GM18520 (cell line): ENCODE results near the gene CLK4.
A peak's percentile ranks its signal among the peaks of the same experiment; 100 is the strongest.

Source experiments
- ATAC-seq: cut with Tn5 transposase; IDR thresholded peaks from one replicate; pipeline ENCODE4 v1.9.1; 2021; ENCODE audit not compliant: unreplicated experiment

CLK4 gene

GRCh38 chr5:178637356-178638074, 10.7 kb upstream of the CLK4 start:
- ATAC-seq, result no peak

- ATAC-seq, result no peak
These were observed 5.4 kb upstream of the CLK4 start for GRCh38 chr5:178632285-178632684.

GRCh38 chr5:178630951-178631350, 4.1 kb upstream of the CLK4 start:
- ATAC-seq, result no peak

GRCh38 chr5:178630475-178630930, 3.7 kb upstream of the CLK4 start:
- ATAC-seq, result no peak

GRCh38 chr5:178627259-178627598, 379 bp upstream of the CLK4 start:
- ATAC-seq, result no peak

- peak; percentile 1 for ATAC-seq
These were observed 969 bp downstream of the CLK4 start for GRCh38 chr5:178625679-178626483.

GRCh38 chr5:178624631-178625546, 2.0 kb downstream of the CLK4 start:
- ATAC-seq, result no peak

- ATAC-seq, result no peak
These were observed 4.1 kb downstream of the CLK4 start for GRCh38 chr5:178622679-178623247.

- no peak for ATAC-seq
These were observed 7.5 kb downstream of the CLK4 start for GRCh38 chr5:178619390-178619789.

- ATAC-seq, result no peak
These were observed 14.6 kb downstream of the CLK4 start for GRCh38 chr5:178612299-178612698.

- no peak for ATAC-seq
These were observed 20.6 kb downstream of the CLK4 start for GRCh38 chr5:178606269-178606668.

- ATAC-seq, result no peak
These were observed 21.1 kb downstream of the CLK4 start for GRCh38 chr5:178605788-178606187.

GRCh38 chr5:178602752-178603151, 24.1 kb downstream of the CLK4 start:
- no peak for ATAC-seq

GRCh38 chr5:178595750-178596149, 31.1 kb downstream of the CLK4 start:
- no peak for ATAC-seq

GRCh38 chr5:178595150-178595549, 31.7 kb downstream of the CLK4 start:
- ATAC-seq, result no peak

GRCh38 chr5:178590924-178591423, 35.9 kb downstream of the CLK4 start:
- ATAC-seq, result no peak

GRCh38 chr5:178590141-178590923, 36.5 kb downstream of the CLK4 start, which contains the start of gene COL23A1:
COL23A1 (minus strand) TSS chr5:178590393.
- no peak for ATAC-seq

GRCh38 chr5:178589180-178590140, 37.4 kb downstream of the CLK4 start:
- ATAC-seq, result no peak

- ATAC-seq, result no peak
These were observed 38.1 kb downstream of the CLK4 start for GRCh38 chr5:178588769-178589168.
